Stimulated activated CD4-positive, alpha-beta T cell treated with anti-CD3 and anti-CD28 coated beads, Interleukin-4, amount 100 ng/mL, for 1 hour (primary cell): Measurements from ENCODE around the gene RBM23.
"Not testable (repeated sequence)": the region's sequence is repeated elsewhere in the genome, so short reads cannot be mapped to it uniquely, and the experiment has no call there.

ENCODE experiments used
- DNase-seq: peaks from one replicate; pipeline ENCODE4 v3.0.0-alpha.2; 2020

The RBM23 gene

GRCh38 chr14:22860377-22860776, 58.6 kb downstream of the RBM23 start:
- DNase-seq: not testable (repeated sequence)

- DNase-seq: no peak
Observed at GRCh38 chr14:22856428-22856827, 62.5 kb downstream of the RBM23 start.

- no peak for DNase-seq
Observed at GRCh38 chr14:22854963-22855724, 63.8 kb downstream of the RBM23 start.

- not testable (repeated sequence) for DNase-seq
Observed at GRCh38 chr14:22854296-22854695, 64.7 kb downstream of the RBM23 start.

- peak; percentile 93 for DNase-seq
Observed at GRCh38 chr14:22852940-22853767, 65.8 kb downstream of the RBM23 start.

GRCh38 chr14:22852599-22852939, 66.4 kb downstream of the RBM23 start:
- no peak for DNase-seq

GRCh38 chr14:22852178-22852577, 66.8 kb downstream of the RBM23 start:
- not testable (repeated sequence) for DNase-seq

GRCh38 chr14:22850944-22851764, 67.8 kb downstream of the RBM23 start:
- no peak for DNase-seq

- no peak for DNase-seq
Observed at GRCh38 chr14:22849212-22849819, 69.6 kb downstream of the RBM23 start.

- DNase-seq: no peak
Observed at GRCh38 chr14:22848351-22849164, 70.4 kb downstream of the RBM23 start.

- no peak for DNase-seq
Observed at GRCh38 chr14:22847661-22848341, 71.1 kb downstream of the RBM23 start.

GRCh38 chr14:22846811-22847307, 72.1 kb downstream of the RBM23 start:
- DNase-seq: no peak

- no peak for DNase-seq
Observed at GRCh38 chr14:22845821-22846625, 72.9 kb downstream of the RBM23 start.

- no peak for DNase-seq
Observed at GRCh38 chr14:22845103-22845394, 73.9 kb downstream of the RBM23 start.

- DNase-seq: no peak
Observed at GRCh38 chr14:22844221-22845102, 74.5 kb downstream of the RBM23 start.
